ENCODE results near the gene GOLGA6L9.
"Not testable (repeated sequence)": the region's sequence is repeated elsewhere in the genome, so short reads cannot be mapped to it uniquely, and the experiment has no call there.

GRCh38 chr15:82469381-82469780 is 39.8 kb downstream of the GOLGA6L9 start:
- TF ChIP-seq POLR2A, POLR2AphosphoS5 (IDR thresholded peaks at IDR 0.05; ENCODE audit: low read depth, low read length): not testable (repeated sequence)

All from GM12892 (cell line).